Left lung (tissue), 10 donors: ENCODE measurements around the gene BTG4. TPM values are rescaled to one million over a fixed set of nuclear protein-coding genes. Genes with fewer than 3 reads are reported as not detected.

Experiments
- ATAC-seq: fragments of 200-7000 bp; cut with Tn5 transposase; one replicate; pipeline ENCODE4 v1.9.1; 2020; ENCODE audit warnings: moderate library complexity
- DNase-seq, 4 donors: peaks; one replicate each; pipeline ENCODE4 v3.0.0-alpha.2; 2013 to 2020
- H3K27ac ChIP-seq, 2 donors: fragments of 200-600 bp; sonication (generic) in 1 of 2; one replicate each; pipeline versions ENCODE4 v1.5.0 to v1.8.0; 2020 to 2021
- H3K27me3 ChIP-seq, 2 donors: fragments of 200-600 bp; sonication (generic) in 1 of 2; one replicate each; pipeline versions ENCODE4 v1.5.0 to v1.8.0; 2020 to 2021
- H3K36me3 ChIP-seq, 2 donors: fragments of 200-600 bp; sonication (generic) in 1 of 2; one replicate each; pipeline versions ENCODE4 v1.5.0 to v1.8.0; 2020 to 2021
- H3K4me1 ChIP-seq, 2 donors: fragments of 200-600 bp; one replicate each; pipeline ENCODE4 v1.8.0; 2021
- H3K4me3 ChIP-seq, 2 donors: fragments of 200-600 bp; sonication (generic) in 1 of 2; one replicate each; pipeline versions ENCODE4 v1.5.0 to v1.8.0; 2020 to 2021; ENCODE audit warnings: mild to moderate bottlenecking in 1 of 2
- H3K9me3 ChIP-seq, 2 donors: fragments of 200-600 bp; sonication (generic) in 1 of 2; one replicate each; pipeline versions ENCODE4 v1.5.0 to v1.8.0; 2020 to 2021
- CTCF ChIP-seq, 2 donors: fragments of 200-600 bp; sonication (generic) in 1 of 2; IDR thresholded peaks; one replicate each; pipeline versions ENCODE4 v1.5.0 to v1.8.0; 2021; ENCODE audit warnings: antibody characterized with exemption in 2 of 2
- intact Hi-C, 2 donors: fragments of 100-400 bp; cut with DNase I; formaldehyde crosslinking; loops; one replicate each; pipeline versions ENCODE4 v1.11.2 to v1.14.2; 2022
- polyA plus RNA-seq, 6 donors: library from polyadenylated mRNA; unstranded; fragments of 120-200 nt; gene quantifications; one replicate each; pipeline ENCODE4 v1.2.1, GENCODE V29; 2013; ENCODE audit not compliant: insufficient read length in 6 of 6
- total RNA-seq, 2 donors: library from RNA; stranded (reverse); fragmentation: NEBNext Ultra II Directional; extraction: Animal tissue kit (Norgen Biotek cat#: 25700); gene quantifications; one replicate each; pipeline ENCODE4 v1.2.1, GENCODE V29; 2021
- donor health status: DM: no; HTN: yes; CAD: no.
- donor health status: DM: no; HTN: no; CAD: no.

BTG4 gene
- total and polyA plus RNA-seq, 8 donors: 0.20 to 0.43 TPM; not detected in 6

DNA sequence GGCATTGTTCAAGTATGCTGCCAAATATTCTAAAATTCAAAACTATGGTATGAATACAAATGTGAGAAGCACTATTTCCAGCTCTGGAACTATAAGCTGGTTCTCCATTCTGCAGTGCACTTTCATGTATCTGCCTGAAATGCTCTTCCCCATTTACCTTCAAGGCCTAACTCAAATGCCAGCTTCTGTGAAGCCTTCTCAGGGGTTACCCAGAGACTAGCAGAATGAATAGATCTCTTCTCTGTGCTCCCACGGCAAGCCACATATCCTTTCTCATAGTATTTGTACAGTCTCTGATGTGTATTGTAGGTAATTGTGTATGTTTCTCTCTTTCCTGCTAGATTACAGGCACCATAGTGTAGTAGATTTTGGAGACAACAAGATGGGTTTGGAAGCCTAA lies 6.5 kb upstream of the BTG4 start:
- ATAC-seq: no peak
- TF ChIP-seq CTCF (IDR thresholded peaks at IDR 0.05): no peak
- Histone ChIP-seq H3K4me1 (peaks cover 0 to 4% of the 10 kb centered on the region in 2 donors), H3K27ac (no peak overlapping the region), H3K36me3 (no peaks in the 10 kb centered on the region), H3K4me3 (no peak overlapping the region), H3K27me3 (peaks cover 9 to 14% of the 10 kb centered on the region in 2 donors), H3K9me3 (no peaks in the 10 kb centered on the region)
- no peak for DNase-seq
- intact Hi-C loops: no loop called here

DNA sequence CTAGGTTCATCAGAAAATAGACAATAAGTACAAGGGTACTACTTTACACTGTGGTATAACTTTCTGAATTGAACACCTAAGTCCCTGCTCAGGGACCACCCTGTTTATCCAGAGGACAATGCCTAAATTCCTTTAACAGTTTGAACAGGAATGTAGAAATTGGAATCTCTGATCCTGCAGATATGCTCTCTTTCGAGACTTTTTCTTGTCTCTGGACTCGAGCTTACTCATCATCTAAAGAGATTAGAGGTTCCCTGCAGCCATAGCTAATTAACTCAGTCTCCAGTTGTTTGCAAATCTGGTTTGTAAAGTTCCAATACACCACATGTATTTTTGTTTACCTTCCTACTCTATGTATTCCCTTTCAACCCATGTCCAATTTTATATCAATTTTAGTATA lies 3.4 kb upstream of the BTG4 start:
- Histone ChIP-seq H3K9me3 (no peaks in the 10 kb centered on the region), H3K4me1 (peaks cover 7 to 16% of the 10 kb centered on the region in 2 donors), H3K36me3 (no peaks in the 10 kb centered on the region), H3K4me3 (no peak overlapping the region), H3K27ac (no peak overlapping the region), H3K27me3 (peaks cover 30 to 45% of the 10 kb centered on the region in 2 donors)
- ATAC-seq: no peak
- no peak for TF ChIP-seq CTCF (IDR thresholded peaks at IDR 0.05)
- DNase-seq: no peak
- intact Hi-C loops: no loop called here

GRCh38 chr11:111514216-111515031 lies 2.2 kb upstream of the BTG4 start, which contains the start of gene HOATZ:
TSS of gene HOATZ (plus strand) at chr11:111514778. CDS start at chr11:111514785, 7 bp downstream.
- no peaks in the 10 kb centered on the region for H3K9me3 ChIP-seq
- no peaks in the 10 kb centered on the region for H3K36me3 ChIP-seq
- intact Hi-C loops: no loop called here
- H3K27ac ChIP-seq: no peak within 1 kb of the TSS
- peak in 2 of 4 donors; percentile 28 to 65 for DNase-seq
- peaks cover 7 to 16% of the 10 kb centered on the region in 2 donors for H3K4me1 ChIP-seq
- H3K27me3 ChIP-seq: peaks cover 30 to 46% of the 10 kb centered on the region in 2 donors
- ATAC-seq: no peak
- no peak within 1 kb of the TSS for H3K4me3 ChIP-seq
- no peak for TF ChIP-seq CTCF (IDR thresholded peaks at IDR 0.05)

- no peak overlapping the region for H3K27ac ChIP-seq
- H3K4me1 ChIP-seq: peaks cover 7 to 16% of the 10 kb centered on the region in 2 donors
- no peak overlapping the region for H3K4me3 ChIP-seq
- peaks cover 30 to 46% of the 10 kb centered on the region in 2 donors for H3K27me3 ChIP-seq
- no peak for TF ChIP-seq CTCF (IDR thresholded peaks at IDR 0.05)
- intact Hi-C loops: no loop called here
- DNase-seq (no peak), ATAC-seq (peak; percentile 17)
- no peaks in the 10 kb centered on the region for H3K9me3 ChIP-seq
- H3K36me3 ChIP-seq: no peaks in the 10 kb centered on the region
Measured at GRCh38 chr11:111513240-111513605, 1.0 kb upstream of the BTG4 start.

DNA sequence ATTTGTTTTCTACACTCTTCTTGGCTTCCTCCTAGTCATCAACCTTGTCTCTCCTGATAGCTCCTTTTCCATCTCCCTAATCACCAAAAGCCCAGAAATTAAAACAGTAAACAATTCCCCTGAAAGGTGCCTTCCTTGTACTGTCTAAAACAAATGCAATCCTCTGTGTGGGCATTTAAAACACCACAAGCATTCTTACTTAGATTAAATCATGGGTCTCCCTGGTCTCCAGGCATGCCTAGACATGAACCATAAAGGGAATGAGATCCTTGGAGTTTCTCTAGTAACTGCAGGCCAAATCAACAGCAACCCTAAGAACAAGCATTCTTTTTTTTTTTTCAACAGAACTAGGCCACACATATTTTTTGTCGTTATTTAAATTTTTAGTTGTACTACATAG lies 1.9 kb downstream of the BTG4 start:
- DNase-seq (no peak), ATAC-seq (no peak)
- intact Hi-C loops: no loop called here
- no peaks in the 10 kb centered on the region for H3K36me3 ChIP-seq
- no peak overlapping the region for H3K27ac ChIP-seq
- H3K9me3 ChIP-seq: no peaks in the 10 kb centered on the region
- H3K4me1 ChIP-seq: peaks cover 7 to 16% of the 10 kb centered on the region in 2 donors
- H3K27me3 ChIP-seq: peaks cover 30 to 46% of the 10 kb centered on the region in 2 donors
- TF ChIP-seq CTCF (IDR thresholded peaks at IDR 0.05): no peak
- no peak overlapping the region for H3K4me3 ChIP-seq
